Left lung (tissue), 10 donors: ENCODE results near the gene SLC25A31. TPM values are rescaled to one million over a fixed set of nuclear protein-coding genes. Genes with fewer than 3 reads are reported as not detected.

Experiments
- ATAC-seq: fragments of 200-7000 bp; cut with Tn5 transposase; one replicate; pipeline ENCODE4 v1.9.1; 2020; ENCODE audit warnings: moderate library complexity
- DNase-seq, 4 donors: peaks; one replicate each; pipeline ENCODE4 v3.0.0-alpha.2; 2013 to 2020
- H3K27ac ChIP-seq, 2 donors: fragments of 200-600 bp; sonication (generic) in 1 of 2; one replicate each; pipeline versions ENCODE4 v1.5.0 to v1.8.0; 2020 to 2021
- H3K27me3 ChIP-seq, 2 donors: fragments of 200-600 bp; sonication (generic) in 1 of 2; one replicate each; pipeline versions ENCODE4 v1.5.0 to v1.8.0; 2020 to 2021
- H3K36me3 ChIP-seq, 2 donors: fragments of 200-600 bp; sonication (generic) in 1 of 2; one replicate each; pipeline versions ENCODE4 v1.5.0 to v1.8.0; 2020 to 2021
- H3K4me1 ChIP-seq, 2 donors: fragments of 200-600 bp; one replicate each; pipeline ENCODE4 v1.8.0; 2021
- H3K4me3 ChIP-seq, 2 donors: fragments of 200-600 bp; sonication (generic) in 1 of 2; one replicate each; pipeline versions ENCODE4 v1.5.0 to v1.8.0; 2020 to 2021; ENCODE audit warnings: mild to moderate bottlenecking in 1 of 2
- H3K9me3 ChIP-seq, 2 donors: fragments of 200-600 bp; sonication (generic) in 1 of 2; one replicate each; pipeline versions ENCODE4 v1.5.0 to v1.8.0; 2020 to 2021
- CTCF ChIP-seq, 2 donors: fragments of 200-600 bp; sonication (generic) in 1 of 2; IDR thresholded peaks; one replicate each; pipeline versions ENCODE4 v1.5.0 to v1.8.0; 2021; ENCODE audit warnings: antibody characterized with exemption in 2 of 2
- intact Hi-C, 2 donors: fragments of 100-400 bp; cut with DNase I; formaldehyde crosslinking; loops; one replicate each; pipeline versions ENCODE4 v1.11.2 to v1.14.2; 2022
- polyA plus RNA-seq, 6 donors: library from polyadenylated mRNA; unstranded; fragments of 120-200 nt; gene quantifications; one replicate each; pipeline ENCODE4 v1.2.1, GENCODE V29; 2013; ENCODE audit not compliant: insufficient read length in 6 of 6
- total RNA-seq, 2 donors: library from RNA; stranded (reverse); fragmentation: NEBNext Ultra II Directional; extraction: Animal tissue kit (Norgen Biotek cat#: 25700); gene quantifications; one replicate each; pipeline ENCODE4 v1.2.1, GENCODE V29; 2021
- donor health status: DM: no; HTN: yes; CAD: no.
- donor health status: DM: no; HTN: no; CAD: no.

Gene SLC25A31
- total and polyA plus RNA-seq, 8 donors = 0.10 TPM; not detected in 6

- no peak for TF ChIP-seq CTCF (IDR thresholded peaks at IDR 0.05)
- DNase-seq (peak in 1 of 4 donors; percentile 6), ATAC-seq (no peak)
- Histone ChIP-seq H3K9me3 (no peaks in the 10 kb centered on the region), H3K4me3 (no peak overlapping the region), H3K4me1 (no peaks in the 10 kb centered on the region), H3K36me3 (no peaks in the 10 kb centered on the region), H3K27me3 (peaks cover 5 to 17% of the 10 kb centered on the region in 2 donors), H3K27ac (no peak overlapping the region)
- intact Hi-C loops = no loop called here
These were observed 45.6 kb downstream of the SLC25A31 start for GRCh38 chr4:127775843-127776242.

DNA sequence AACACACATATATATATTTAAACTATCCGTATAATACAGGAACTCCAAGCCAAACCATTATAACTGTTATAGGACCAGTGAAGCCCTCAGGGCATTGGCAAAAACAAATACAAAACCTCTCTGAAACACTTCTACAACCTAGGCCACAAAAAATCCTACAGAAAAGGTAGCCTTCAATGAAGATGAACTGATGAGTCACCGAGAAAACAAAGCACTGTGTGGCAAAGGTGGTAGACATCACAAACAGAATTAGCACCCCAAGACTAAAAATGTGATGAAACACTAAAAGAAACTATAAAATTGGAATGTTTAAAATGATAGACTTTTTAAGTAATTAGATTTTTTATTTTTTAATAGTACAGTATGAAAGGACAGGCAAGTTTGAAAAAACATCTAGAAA is 46.4 kb downstream of the SLC25A31 start:
- Histone ChIP-seq H3K27me3 (peaks cover 5 to 25% of the 10 kb centered on the region in 2 donors), H3K9me3 (no peaks in the 10 kb centered on the region), H3K36me3 (no peaks in the 10 kb centered on the region), H3K27ac (no peak overlapping the region), H3K4me3 (no peak overlapping the region), H3K4me1 (peaks cover 0 to 5% of the 10 kb centered on the region in 2 donors)
- ATAC-seq (no peak), DNase-seq (no peak)
- intact Hi-C loops = no loop called here
- TF ChIP-seq CTCF (IDR thresholded peaks at IDR 0.05) = no peak

GRCh38 chr4:127777487-127777886 is 47.3 kb downstream of the SLC25A31 start:
- Histone ChIP-seq H3K4me3 (no peak overlapping the region), H3K9me3 (no peaks in the 10 kb centered on the region), H3K4me1 (peaks cover 0 to 7% of the 10 kb centered on the region in 2 donors), H3K36me3 (no peaks in the 10 kb centered on the region), H3K27me3 (peaks cover 5 to 34% of the 10 kb centered on the region in 2 donors), H3K27ac (no peak overlapping the region)
- ATAC-seq (no peak), DNase-seq (no peak)
- TF ChIP-seq CTCF (IDR thresholded peaks at IDR 0.05) = no peak
- intact Hi-C loops = no loop called here

GRCh38 chr4:127778102-127778501 is 47.9 kb downstream of the SLC25A31 start:
- intact Hi-C loops = no loop called here
- ATAC-seq = no peak

DNA sequence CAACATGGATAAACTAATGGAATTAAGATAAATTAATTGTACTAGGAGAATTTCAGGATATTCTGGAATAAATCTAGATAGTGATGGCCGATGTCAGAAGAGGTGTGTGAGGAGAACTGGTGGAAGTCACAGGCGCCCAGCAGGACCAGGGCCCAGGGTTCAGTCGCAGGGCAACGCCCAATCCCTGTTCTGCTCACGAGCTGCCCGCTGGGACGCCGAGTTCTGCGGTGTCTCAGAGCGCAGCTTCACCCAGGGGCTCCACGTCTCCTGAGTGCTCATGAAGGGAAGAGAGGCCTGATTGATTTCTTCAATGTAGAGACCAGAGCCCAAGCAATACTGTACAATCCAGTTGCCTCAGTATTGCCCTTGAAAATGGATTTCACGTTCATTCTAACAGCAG is 50.4 kb downstream of the SLC25A31 start:
- TF ChIP-seq CTCF (IDR thresholded peaks at IDR 0.05) = no peak
- peak in 1 of 4 donors; percentile 75 for DNase-seq
- intact Hi-C loops = no loop called here
- Histone ChIP-seq H3K9me3 (no peaks in the 10 kb centered on the region), H3K4me3 (no peak overlapping the region), H3K4me1 (peaks cover 0 to 16% of the 10 kb centered on the region in 2 donors), H3K27me3 (peaks cover 5 to 41% of the 10 kb centered on the region in 2 donors), H3K27ac (no peak overlapping the region), H3K36me3 (no peaks in the 10 kb centered on the region)
- ATAC-seq = no peak

More at GRCh38 chr4:127778102-127778501, 47.9 kb downstream of the SLC25A31 start:
- H3K36me3 ChIP-seq = no peaks in the 10 kb centered on the region
- H3K27ac ChIP-seq = no peak overlapping the region
- peaks cover 5 to 40% of the 10 kb centered on the region in 2 donors for H3K27me3 ChIP-seq
- no peak overlapping the region for H3K4me3 ChIP-seq
- no peak for DNase-seq
- H3K9me3 ChIP-seq = no peaks in the 10 kb centered on the region
- H3K4me1 ChIP-seq = peaks cover 0 to 13% of the 10 kb centered on the region in 2 donors
- no peak for TF ChIP-seq CTCF (IDR thresholded peaks at IDR 0.05)
